ENCODE measurements around the gene PHACTR4. TPM values are rescaled to one million over a fixed set of nuclear protein-coding genes. Genes with fewer than 3 reads are reported as not detected.

The PHACTR4 gene
- total and polyA plus RNA-seq, 9 donors, result 20.1 to 50.8 (median 31.8) TPM

- TF ChIP-seq, protein P1, sequence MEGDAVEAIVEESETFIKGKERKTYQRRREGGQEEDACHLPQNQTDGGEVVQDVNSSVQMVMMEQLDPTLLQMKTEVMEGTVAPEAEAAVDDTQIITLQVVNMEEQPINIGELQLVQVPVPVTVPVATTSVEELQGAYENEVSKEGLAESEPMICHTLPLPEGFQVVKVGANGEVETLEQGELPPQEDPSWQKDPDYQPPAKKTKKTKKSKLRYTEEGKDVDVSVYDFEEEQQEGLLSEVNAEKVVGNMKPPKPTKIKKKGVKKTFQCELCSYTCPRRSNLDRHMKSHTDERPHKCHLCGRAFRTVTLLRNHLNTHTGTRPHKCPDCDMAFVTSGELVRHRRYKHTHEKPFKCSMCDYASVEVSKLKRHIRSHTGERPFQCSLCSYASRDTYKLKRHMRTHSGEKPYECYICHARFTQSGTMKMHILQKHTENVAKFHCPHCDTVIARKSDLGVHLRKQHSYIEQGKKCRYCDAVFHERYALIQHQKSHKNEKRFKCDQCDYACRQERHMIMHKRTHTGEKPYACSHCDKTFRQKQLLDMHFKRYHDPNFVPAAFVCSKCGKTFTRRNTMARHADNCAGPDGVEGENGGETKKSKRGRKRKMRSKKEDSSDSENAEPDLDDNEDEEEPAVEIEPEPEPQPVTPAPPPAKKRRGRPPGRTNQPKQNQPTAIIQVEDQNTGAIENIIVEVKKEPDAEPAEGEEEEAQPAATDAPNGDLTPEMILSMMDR (IDR thresholded peaks at IDR 0.05), result no peak
- no peak for TF ChIP-seq POLR2A (IDR thresholded peaks at IDR 0.05)
- no peak for TF ChIP-seq EP300 (IDR thresholded peaks at IDR 0.05)
- Histone ChIP-seq H3K4me1 (ENCODE audit: insufficient read depth) (no peaks in the 10 kb centered on the region), H3K27ac (no peak overlapping the region), H3K9me3 (no peaks in the 10 kb centered on the region), H3K36me3 (no peaks in the 10 kb centered on the region), H3K27me3 (no peaks in the 10 kb centered on the region), H3K4me3 (no peak overlapping the region)
- 94 to 97% (median 95%) methylated on average over 6 of the region's 6 CpGs for WGBS, 3 donors
- intact Hi-C loops (cut with DNase I), result no loop called here
- DNase-seq, result no peak
Observed at GRCh38 chr1:28534671-28535070, 165.1 kb downstream of the PHACTR4 start.

DNA sequence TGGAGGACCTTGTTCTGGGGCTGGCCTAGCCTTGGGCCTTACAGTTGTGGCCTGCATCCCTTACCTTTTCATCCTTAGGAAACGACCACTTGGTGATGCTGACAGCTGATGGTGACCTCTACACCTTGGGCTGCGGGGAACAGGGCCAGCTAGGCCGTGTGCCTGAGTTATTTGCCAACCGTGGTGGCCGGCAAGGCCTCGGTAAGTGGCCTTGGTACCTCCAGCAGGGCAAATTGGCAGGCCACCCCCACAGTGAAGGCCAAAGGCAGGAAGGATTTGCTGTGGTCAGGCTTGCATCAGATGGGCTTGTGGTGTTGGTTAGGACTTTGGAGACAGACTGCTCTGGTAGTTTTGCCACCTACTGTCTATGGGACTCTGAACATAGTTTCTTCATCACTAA is 165.6 kb downstream of the PHACTR4 start:
- Histone ChIP-seq H3K27me3 (no peaks in the 10 kb centered on the region), H3K9me3 (no peaks in the 10 kb centered on the region), H3K4me1 (ENCODE audit: insufficient read depth) (no peaks in the 10 kb centered on the region), H3K4me3 (no peak overlapping the region), H3K27ac (no peak overlapping the region), H3K36me3 (no peaks in the 10 kb centered on the region)
- intact Hi-C loops (cut with DNase I), result no loop called here
- TF ChIP-seq POLR2A (IDR thresholded peaks at IDR 0.05) (no peak), EP300 (IDR thresholded peaks at IDR 0.05) (no peak)
- TF ChIP-seq, protein P1 (IDR thresholded peaks at IDR 0.05), result no peak
- 76 to 90% (median 88%) methylated on average over 6 of the region's 6 CpGs for WGBS, 3 donors
- no peak for DNase-seq

- no peaks in the 10 kb centered on the region for H3K4me1 ChIP-seq (ENCODE audit: insufficient read depth)
- H3K9me3 ChIP-seq, result no peaks in the 10 kb centered on the region
- no peaks in the 10 kb centered on the region for H3K36me3 ChIP-seq
- no peak for DNase-seq
- H3K27ac ChIP-seq, result no peak overlapping the region
- no peak overlapping the region for H3K4me3 ChIP-seq
- intact Hi-C loops (cut with DNase I), result no loop called here
- TF ChIP-seq, protein P1 (IDR thresholded peaks at IDR 0.05), result no peak
- TF ChIP-seq EP300 (IDR thresholded peaks at IDR 0.05) (no peak), POLR2A (IDR thresholded peaks at IDR 0.05) (no peak)
- 47 to 65% (median 47%) methylated on average over 8 of the region's 8 CpGs for WGBS, 3 donors
- no peaks in the 10 kb centered on the region for H3K27me3 ChIP-seq
Observed at GRCh38 chr1:28537457-28538199, 168.1 kb downstream of the PHACTR4 start.

GRCh38 chr1:28538286-28538685 is 168.7 kb downstream of the PHACTR4 start:
- H3K36me3 ChIP-seq, result no peaks in the 10 kb centered on the region
- 81 to 87% (median 83%) methylated on average over 6 of the region's 6 CpGs for WGBS, 3 donors
- H3K27ac ChIP-seq, result no peak overlapping the region
- no peaks in the 10 kb centered on the region for H3K4me1 ChIP-seq (ENCODE audit: insufficient read depth)
- H3K4me3 ChIP-seq, result no peak overlapping the region
- TF ChIP-seq EP300 (IDR thresholded peaks at IDR 0.05), result no peak
- no peak for TF ChIP-seq POLR2A (IDR thresholded peaks at IDR 0.05)
- TF ChIP-seq, protein P1 (IDR thresholded peaks at IDR 0.05), result no peak
- no peak for DNase-seq
- no peaks in the 10 kb centered on the region for H3K27me3 ChIP-seq
- intact Hi-C loops (cut with DNase I), result no loop called here
- no peaks in the 10 kb centered on the region for H3K9me3 ChIP-seq

Measured in ovary (tissue), 9 donors.